Retinal pigment epithelial cell (primary cell): ENCODE data around the gene AFF3.

Experiments used
- DNase-seq: peaks from one replicate; pipeline ENCODE4 v3.0.0-alpha.2; 2010; ENCODE audit warnings: low read depth
- H3K4me3 ChIP-seq: 2 replicates; pipeline ENCODE4 v1.5.1; 2011; ENCODE audit warnings: mild to moderate bottlenecking, low read length, control low read depth, moderate library complexity
- TF ChIP-seq, protein P1 (sequence below): conservative IDR thresholded peaks from 2 replicates; pipeline ENCODE4 v1.5.1; 2011; ENCODE audit warnings: low read depth, low read length, control low read depth, inconsistent platforms

The AFF3 gene

GRCh38 chr2:100146657-100146960 lies 4.2 kb upstream of the AFF3 start:
- DNase-seq: no peak
- H3K4me3 ChIP-seq: no peak overlapping the region
- TF ChIP-seq, protein P1, sequence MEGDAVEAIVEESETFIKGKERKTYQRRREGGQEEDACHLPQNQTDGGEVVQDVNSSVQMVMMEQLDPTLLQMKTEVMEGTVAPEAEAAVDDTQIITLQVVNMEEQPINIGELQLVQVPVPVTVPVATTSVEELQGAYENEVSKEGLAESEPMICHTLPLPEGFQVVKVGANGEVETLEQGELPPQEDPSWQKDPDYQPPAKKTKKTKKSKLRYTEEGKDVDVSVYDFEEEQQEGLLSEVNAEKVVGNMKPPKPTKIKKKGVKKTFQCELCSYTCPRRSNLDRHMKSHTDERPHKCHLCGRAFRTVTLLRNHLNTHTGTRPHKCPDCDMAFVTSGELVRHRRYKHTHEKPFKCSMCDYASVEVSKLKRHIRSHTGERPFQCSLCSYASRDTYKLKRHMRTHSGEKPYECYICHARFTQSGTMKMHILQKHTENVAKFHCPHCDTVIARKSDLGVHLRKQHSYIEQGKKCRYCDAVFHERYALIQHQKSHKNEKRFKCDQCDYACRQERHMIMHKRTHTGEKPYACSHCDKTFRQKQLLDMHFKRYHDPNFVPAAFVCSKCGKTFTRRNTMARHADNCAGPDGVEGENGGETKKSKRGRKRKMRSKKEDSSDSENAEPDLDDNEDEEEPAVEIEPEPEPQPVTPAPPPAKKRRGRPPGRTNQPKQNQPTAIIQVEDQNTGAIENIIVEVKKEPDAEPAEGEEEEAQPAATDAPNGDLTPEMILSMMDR: no peak

DNA sequence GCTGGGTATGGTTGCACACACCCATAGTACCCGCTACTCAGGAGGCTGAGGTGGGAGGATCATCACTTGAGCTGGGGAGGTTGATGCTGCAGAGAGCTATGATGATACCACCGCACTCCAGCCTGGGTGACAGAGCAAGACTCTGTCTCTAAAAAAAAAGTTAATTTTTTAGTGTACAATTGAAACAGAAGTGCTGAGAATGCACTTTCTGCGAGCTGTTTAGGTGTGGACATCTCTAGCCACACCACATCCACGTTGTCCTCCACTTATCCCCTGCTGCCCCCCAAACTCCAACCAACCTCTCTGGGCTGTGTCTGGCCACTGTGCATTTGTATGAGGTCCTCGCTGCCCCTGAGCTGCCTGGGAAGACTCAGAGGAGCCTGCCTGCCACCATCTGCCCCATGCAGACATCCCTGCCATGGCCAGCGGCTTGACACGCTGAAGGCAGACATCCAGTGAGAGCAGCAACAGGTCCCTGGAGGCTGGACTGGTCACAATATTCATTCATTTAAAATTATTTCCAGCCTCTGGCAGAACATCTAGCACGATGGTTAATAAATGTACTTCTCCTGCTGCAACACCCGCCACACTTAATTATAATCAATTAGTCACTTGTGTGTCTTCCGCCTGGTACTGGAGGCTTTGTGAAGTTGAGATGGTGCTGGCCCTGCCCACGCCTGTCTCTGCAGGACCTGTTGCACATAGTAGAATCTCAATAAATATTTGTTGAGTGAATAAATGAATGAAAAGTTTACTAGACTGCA lies 3.7 kb upstream of the AFF3 start:
- TF ChIP-seq, protein P1: no peak
- no peak overlapping the region for H3K4me3 ChIP-seq
- no peak for DNase-seq

DNA sequence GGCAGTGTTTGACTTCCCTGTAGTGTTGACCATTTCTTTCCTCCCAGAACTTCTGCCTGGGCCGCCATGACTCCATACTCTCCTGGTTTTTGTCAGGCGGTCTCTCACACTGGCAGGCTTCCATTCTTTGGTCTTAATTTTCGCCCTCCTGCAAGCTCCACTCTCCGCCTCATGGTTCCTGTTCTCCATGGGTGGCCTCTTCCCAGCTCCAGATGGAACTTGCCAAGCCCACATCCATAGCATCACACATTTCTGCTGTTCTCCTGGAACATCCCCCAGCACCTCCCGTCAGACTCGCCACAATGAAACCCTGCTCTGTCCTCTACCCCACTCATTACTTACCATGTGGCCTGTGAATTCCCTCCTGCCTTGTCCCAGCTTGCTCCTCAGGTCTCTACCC lies 896 bp upstream of the AFF3 start:
- TF ChIP-seq, protein P1: no peak
- DNase-seq: no peak
- H3K4me3 ChIP-seq: no peak overlapping the region

GRCh38 chr2:100141906-100142305 lies 484 bp downstream of the AFF3 start:
- TF ChIP-seq, protein P1: no peak
- no peak overlapping the region for H3K4me3 ChIP-seq
- no peak for DNase-seq

- TF ChIP-seq, protein P1: no peak
- no peak for DNase-seq
- H3K4me3 ChIP-seq: no peak overlapping the region
Measured at GRCh38 chr2:100140582-100140981, 1.8 kb downstream of the AFF3 start.

DNA sequence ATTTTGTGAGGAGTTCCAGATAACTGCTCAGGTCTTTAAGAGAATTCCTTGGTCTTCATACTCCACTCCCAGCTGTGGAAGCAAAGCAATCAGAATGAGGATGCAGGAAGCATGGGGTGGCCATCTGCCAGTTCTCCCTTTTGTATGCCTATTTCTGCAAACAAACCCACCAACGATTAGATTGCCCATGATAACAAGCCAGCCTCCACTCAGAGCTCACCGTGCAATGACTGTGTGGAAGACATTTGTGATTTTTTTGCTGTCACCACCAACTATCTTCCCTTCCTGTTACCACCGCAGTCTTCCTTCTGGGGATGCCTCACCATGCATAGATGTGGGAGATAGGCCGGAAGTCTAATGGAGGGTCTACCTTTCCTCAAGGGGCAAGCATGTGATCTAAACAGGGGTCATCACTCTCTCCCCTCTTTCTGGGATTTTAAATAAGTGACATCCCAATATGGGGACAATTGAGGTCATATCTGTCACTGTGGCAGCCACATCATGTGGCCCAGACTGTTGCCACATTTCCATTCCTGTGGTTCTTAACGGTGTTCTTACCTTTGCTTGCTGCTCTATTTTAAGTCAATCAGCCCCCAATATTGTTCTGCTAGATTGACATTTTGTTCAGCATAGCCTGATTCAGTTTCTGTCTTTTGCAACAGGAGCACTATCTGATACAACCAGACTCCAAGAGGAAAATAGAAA lies 4.4 kb downstream of the AFF3 start:
- TF ChIP-seq, protein P1: no peak
- DNase-seq: no peak
- no peak overlapping the region for H3K4me3 ChIP-seq

- no peak overlapping the region for H3K4me3 ChIP-seq
- DNase-seq: no peak
- TF ChIP-seq, protein P1: no peak
Measured at GRCh38 chr2:100137318-100137717, 5.1 kb downstream of the AFF3 start.
